Astrocyte (in vitro differentiated cells and primary cell): ENCODE data around the gene PTPRT. TPM values are rescaled to one million over a fixed set of nuclear protein-coding genes. Genes with fewer than 3 reads are reported as not detected.

ENCODE experiments used
- DNase-seq: peaks from one replicate; pipeline ENCODE4 v3.0.0-alpha.2; 2010; ENCODE audit warnings: low read depth
- FAIRE-seq: peaks from 2 replicates; lab custom pipeline; 2011; peaks lifted over from hg19 to GRCh38; lab: Jason Lieb, UNC
- H2AFZ ChIP-seq: 2 replicates; pipeline ENCODE4 v1.6.0; 2012; ENCODE audit warnings: low read depth, low read length, inconsistent platforms
- H3K27ac ChIP-seq: 2 replicates; pipeline ENCODE4 v1.5.1; 2011; ENCODE audit warnings: low read depth, low read length, inconsistent platforms
- H3K27me3 ChIP-seq: 2 replicates; pipeline ENCODE4 v1.6.0; 2011; ENCODE audit warnings: low read length, inconsistent platforms; ENCODE audit not compliant: insufficient read depth
- H3K36me3 ChIP-seq: 2 replicates; pipeline ENCODE4 v1.5.1; 2011; ENCODE audit warnings: low read length, inconsistent platforms; ENCODE audit not compliant: insufficient read depth
- H3K4me1 ChIP-seq: 2 replicates; pipeline ENCODE4 v1.5.1; 2011; ENCODE audit warnings: low read length, inconsistent platforms; ENCODE audit not compliant: insufficient read depth
- H3K4me2 ChIP-seq: 2 replicates; pipeline ENCODE4 v1.6.0; 2012; ENCODE audit warnings: low read length, inconsistent platforms
- H3K4me3 ChIP-seq: 2 replicates; pipeline ENCODE4 v1.5.1; 2011; ENCODE audit warnings: low read depth, mild to moderate bottlenecking, low read length, inconsistent platforms; ENCODE audit not compliant: insufficient read depth
- H3K79me2 ChIP-seq: 2 replicates; pipeline ENCODE4 v1.6.0; 2012; ENCODE audit warnings: mild to moderate bottlenecking, low read length, inconsistent platforms; ENCODE audit not compliant: insufficient read depth
- H3K9ac ChIP-seq: 2 replicates; pipeline ENCODE4 v1.6.0; 2012; ENCODE audit warnings: mild to moderate bottlenecking, low read length, inconsistent platforms
- H3K9me3 ChIP-seq: 2 replicates; pipeline ENCODE4 v1.5.1; 2012; ENCODE audit warnings: low read depth, mild to moderate bottlenecking, low read length, inconsistent platforms; ENCODE audit not compliant: insufficient read depth
- H4K20me1 ChIP-seq: 2 replicates; pipeline ENCODE4 v1.6.0; 2012; ENCODE audit warnings: low read length, inconsistent platforms; ENCODE audit not compliant: insufficient read depth
- H3K27ac Mint-ChIP-seq: one replicate; pipeline ENCODE4 v1.8.0; 2021; ENCODE audit warnings: mild to moderate bottlenecking, mixed read lengths; ENCODE audit not compliant: unreplicated experiment
- H3K27me3 Mint-ChIP-seq: one replicate; pipeline ENCODE4 v1.8.0; 2021; ENCODE audit warnings: low read depth, mixed read lengths; ENCODE audit not compliant: unreplicated experiment
- H3K36me3 Mint-ChIP-seq: one replicate; pipeline ENCODE4 v1.8.0; 2021; ENCODE audit warnings: low read depth, mixed read lengths; ENCODE audit not compliant: unreplicated experiment
- H3K4me1 Mint-ChIP-seq: one replicate; pipeline ENCODE4 v1.8.0; 2021; ENCODE audit warnings: low read depth, mixed read lengths; ENCODE audit not compliant: unreplicated experiment
- H3K4me3 Mint-ChIP-seq: one replicate; pipeline ENCODE4 v1.8.0; 2021; ENCODE audit warnings: mild to moderate bottlenecking, moderate library complexity, mixed read lengths; ENCODE audit not compliant: unreplicated experiment
- H3K9me3 Mint-ChIP-seq: one replicate; pipeline ENCODE4 v1.8.0; 2021; ENCODE audit warnings: mild to moderate bottlenecking, mixed read lengths; ENCODE audit not compliant: unreplicated experiment
- CTCF ChIP-seq: IDR thresholded peaks from 2 replicates; pipeline ENCODE4 v1.5.1; 2011; ENCODE audit warnings: low read depth, mild to moderate bottlenecking, inconsistent platforms, low read length, moderate library complexity; ENCODE audit not compliant: insufficient read depth
- EZH2 ChIP-seq: IDR thresholded peaks from 2 replicates; pipeline ENCODE4 v1.6.1; 2012; ENCODE audit warnings: mild to moderate bottlenecking, low read length, inconsistent platforms; ENCODE audit not compliant: insufficient read depth
- total RNA-seq: library from RNA; stranded (reverse); gene quantifications from 2 replicates; pipeline ENCODE4 v1.2.1, GENCODE V29; 2021

The PTPRT gene
- total RNA-seq, 1 donor from 2014 or later = 0.25 TPM

GRCh38 chr20:42085366-42085765 lies 1104.3 kb downstream of the PTPRT start:
- Mint-ChIP-seq H3K9me3 (peaks cover 4% of the 10 kb centered on the region), H3K4me1 (no peaks in the 10 kb centered on the region), H3K27ac (no peak overlapping the region), H3K27me3 (no peaks in the 10 kb centered on the region), H3K36me3 (no peaks in the 10 kb centered on the region), H3K4me3 (no peak overlapping the region)
- Histone ChIP-seq H3K4me1 (no peaks in the 10 kb centered on the region), H3K4me2 (no peak overlapping the region), H3K27ac (no peak overlapping the region), H3K36me3 (no peaks in the 10 kb centered on the region), H3K79me2 (no peaks in the 10 kb centered on the region), H2AFZ (no peak overlapping the region), H3K9ac (no peak overlapping the region), H3K27me3 (no peaks in the 10 kb centered on the region), H4K20me1 (no peaks in the 10 kb centered on the region), H3K9me3 (peaks cover 8% of the 10 kb centered on the region), H3K4me3 (no peak overlapping the region)
- FAIRE-seq = no peak
- TF ChIP-seq EZH2 = no peak
- no peak for TF ChIP-seq CTCF
- DNase-seq = no peak

GRCh38 chr20:42083280-42083679 lies 1106.4 kb downstream of the PTPRT start:
- H3K27me3 Mint-ChIP-seq = no peaks in the 10 kb centered on the region
- H3K27me3 ChIP-seq = no peaks in the 10 kb centered on the region
- H3K9me3 ChIP-seq = peaks cover 8% of the 10 kb centered on the region
- H2AFZ ChIP-seq = no peak overlapping the region
- H3K4me1 Mint-ChIP-seq = no peaks in the 10 kb centered on the region
- TF ChIP-seq EZH2 (no peak), CTCF (no peak)
- DNase-seq = no peak
- no peaks in the 10 kb centered on the region for H3K36me3 Mint-ChIP-seq
- no peak overlapping the region for H3K4me2 ChIP-seq
- peaks cover 3% of the 10 kb centered on the region for H3K9me3 Mint-ChIP-seq
- H3K4me3 ChIP-seq = no peak overlapping the region
- H3K79me2 ChIP-seq = no peaks in the 10 kb centered on the region
- no peaks in the 10 kb centered on the region for H3K36me3 ChIP-seq
- H3K27ac Mint-ChIP-seq = no peak overlapping the region
- no peak overlapping the region for H3K27ac ChIP-seq
- no peak for FAIRE-seq
- no peaks in the 10 kb centered on the region for H3K4me1 ChIP-seq
- no peak overlapping the region for H3K9ac ChIP-seq
- H3K4me3 Mint-ChIP-seq = no peak overlapping the region
- no peaks in the 10 kb centered on the region for H4K20me1 ChIP-seq

GRCh38 chr20:42082611-42083010 lies 1107.1 kb downstream of the PTPRT start:
- no peaks in the 10 kb centered on the region for H3K36me3 ChIP-seq
- no peaks in the 10 kb centered on the region for H4K20me1 ChIP-seq
- peaks cover 3% of the 10 kb centered on the region for H3K9me3 Mint-ChIP-seq
- H3K4me1 Mint-ChIP-seq = no peaks in the 10 kb centered on the region
- H3K4me1 ChIP-seq = no peaks in the 10 kb centered on the region
- FAIRE-seq = no peak
- no peak overlapping the region for H3K4me3 ChIP-seq
- H3K79me2 ChIP-seq = no peaks in the 10 kb centered on the region
- H3K27me3 ChIP-seq = no peaks in the 10 kb centered on the region
- no peaks in the 10 kb centered on the region for H3K27me3 Mint-ChIP-seq
- TF ChIP-seq CTCF = no peak
- TF ChIP-seq EZH2 = no peak
- H3K36me3 Mint-ChIP-seq = no peaks in the 10 kb centered on the region
- no peak overlapping the region for H3K9ac ChIP-seq
- peaks cover 8% of the 10 kb centered on the region for H3K9me3 ChIP-seq
- no peak overlapping the region for H3K4me3 Mint-ChIP-seq
- no peak overlapping the region for H3K27ac ChIP-seq
- no peak overlapping the region for H2AFZ ChIP-seq
- no peak for DNase-seq
- no peak overlapping the region for H3K4me2 ChIP-seq
- H3K27ac Mint-ChIP-seq = no peak overlapping the region
